CD14-positive monocyte (primary cell): ENCODE results near the gene EPS15. TPM values are rescaled to one million over a fixed set of nuclear protein-coding genes. Genes with fewer than 3 reads are reported as not detected.

ENCODE experiments used
- DNase-seq, 3 donors: peaks; one replicate each; pipeline ENCODE4 v3.0.0-alpha.2; 2011 to 2022
- H2AFZ ChIP-seq: 2 replicates; pipeline ENCODE4 v1.6.0; 2012; ENCODE audit warnings: mild to moderate bottlenecking, low read depth, low read length, inconsistent platforms; ENCODE audit not compliant: insufficient read depth, poor library complexity, severe bottlenecking
- H3K27ac ChIP-seq, 2 donors: 1 replicate in 1 of 2; 2 replicates in 1 of 2; pipeline ENCODE4 v1.5.1; 2012 to 2013; ENCODE audit warnings: low read length in 2 of 2, control low read depth in 1 of 2, inconsistent platforms in 1 of 2, low read depth in 1 of 2, mild to moderate bottlenecking in 1 of 2
- H3K27me3 ChIP-seq, 2 donors: one replicate each; pipeline versions ENCODE4 v1.6.0 to v1.6.1; 2011 to 2013; ENCODE audit warnings: low read length in 2 of 2; ENCODE audit not compliant: control insufficient read depth in 2 of 2, insufficient read depth in 2 of 2
- H3K36me3 ChIP-seq, 2 donors: replicated peaks in 1 of 2; 1 replicate in 1 of 2; 2 replicates in 1 of 2; pipeline versions ENCODE4 v1.5.1 to v1.6.1; 2012 to 2013; ENCODE audit warnings: low read length in 2 of 2, control low read depth in 1 of 2, inconsistent platforms in 1 of 2, mild to moderate bottlenecking in 1 of 2; ENCODE audit not compliant: insufficient read depth in 2 of 2, control insufficient read depth in 1 of 2
- H3K4me1 ChIP-seq, 2 donors: 1 replicate in 1 of 2; 2 replicates in 1 of 2; pipeline versions ENCODE4 v1.5.1 to v1.6.1; 2012 to 2013; ENCODE audit warnings: low read length in 2 of 2, control low read depth in 1 of 2, inconsistent platforms in 1 of 2, mild to moderate bottlenecking in 1 of 2, moderate library complexity in 1 of 2; ENCODE audit not compliant: insufficient read depth in 2 of 2, control insufficient read depth in 1 of 2
- H3K4me2 ChIP-seq: replicated peaks from 2 replicates; pipeline ENCODE3; 2012; ENCODE audit warnings: low read length, moderate library complexity, mild to moderate bottlenecking; ENCODE audit not compliant: poor library complexity, severe bottlenecking; ENCODE audit errors: extremely low read depth
- H3K4me3 ChIP-seq, 3 experiments: fragments of 200-600 bp in 1 of 3; sonication (generic) in 1 of 3; replicated peaks in 1 of 3; 1 replicate in 2 of 3; 2 replicates in 1 of 3; pipeline ENCODE4 v1.5.1; 2011 to 2013; ENCODE audit warnings: low read length in 3 of 3, mild to moderate bottlenecking in 3 of 3, control low read depth in 2 of 3, low read depth in 2 of 3, inconsistent platforms in 1 of 3, moderate library complexity in 1 of 3
- H3K79me2 ChIP-seq: 2 replicates; pipeline ENCODE4 v1.6.0; 2012; ENCODE audit warnings: mild to moderate bottlenecking, control low read depth, inconsistent platforms, low read length, moderate library complexity; ENCODE audit not compliant: insufficient read depth
- H3K9ac ChIP-seq: 2 replicates; pipeline ENCODE4 v1.6.0; 2017; ENCODE audit warnings: low read length, mild to moderate bottlenecking; ENCODE audit not compliant: insufficient read depth, poor library complexity, severe bottlenecking
- H3K9me3 ChIP-seq, 2 donors: replicated peaks in 1 of 2; 1 replicate in 1 of 2; 2 replicates in 1 of 2; pipeline versions ENCODE4 v1.5.1 to v1.6.1; 2012 to 2013; ENCODE audit warnings: low read length in 2 of 2, control low read depth in 1 of 2; ENCODE audit not compliant: control insufficient read depth in 1 of 2, insufficient read depth in 1 of 2
- H4K20me1 ChIP-seq: 2 replicates; pipeline ENCODE4 v1.6.0; 2012; ENCODE audit warnings: mild to moderate bottlenecking, low read length, control low read depth, moderate library complexity; ENCODE audit not compliant: insufficient read depth
- H3K27ac Mint-ChIP-seq, 7 donors: one replicate each; pipeline ENCODE4 v1.8.0; 2020; ENCODE audit warnings: mild to moderate bottlenecking in 7 of 7, mixed read lengths in 7 of 7, moderate library complexity in 6 of 7, inconsistent platforms in 2 of 7
- H3K27me3 Mint-ChIP-seq, 3 donors: one replicate each; pipeline ENCODE4 v1.8.0; 2021 to 2022; ENCODE audit warnings: low read depth in 3 of 3, mild to moderate bottlenecking in 3 of 3, mixed read lengths in 3 of 3, moderate library complexity in 3 of 3, inconsistent platforms in 1 of 3
- H3K36me3 Mint-ChIP-seq, 2 donors: one replicate each; pipeline ENCODE4 v1.8.0; 2020; ENCODE audit warnings: mixed read lengths in 2 of 2, inconsistent platforms in 1 of 2, mild to moderate bottlenecking in 1 of 2
- H3K4me1 Mint-ChIP-seq: one replicate; pipeline ENCODE4 v1.8.0; 2020; ENCODE audit warnings: mild to moderate bottlenecking, mixed read lengths
- H3K4me3 Mint-ChIP-seq, 2 donors: one replicate each; pipeline ENCODE4 v1.8.0; 2020; ENCODE audit warnings: mild to moderate bottlenecking in 2 of 2, mixed read lengths in 2 of 2, moderate library complexity in 1 of 2
- H3K9me3 Mint-ChIP-seq, 7 donors: one replicate each; pipeline ENCODE4 v1.8.0; 2020 to 2022; ENCODE audit warnings: mixed read lengths in 7 of 7, mild to moderate bottlenecking in 6 of 7, moderate library complexity in 6 of 7, inconsistent platforms in 2 of 7
- WGBS: methylation state at CpG from one replicate; pipeline ENCODE4 v1.1.5; 2013; ENCODE audit warnings: missing lambda C conversion rate; ENCODE audit not compliant: insufficient coverage; 5-methylcytosine and 5-hydroxymethylcytosine counted together
- intact Hi-C, 2 donors: fragments of 100-400 bp; cut with micrococcal nuclease; formaldehyde crosslinking; loops; one replicate each; pipeline versions ENCODE4 v1.15.0 to v1.15.1; 2023
- polyA plus RNA-seq, 3 donors: library from polyadenylated mRNA; depleted of rRNA in 1 of 3; unstranded in 2 of 3; stranded (reverse) in 1 of 3; fragments of 300-500 nt in 2 of 3; fragments of >200 nt in 1 of 3; fragmentation: Illumina TruSeq in 2 of 3; gene quantifications; 1 replicate in 2 of 3; 2 replicates in 1 of 3; pipeline ENCODE4 v1.2.3, GENCODE V29; 2012 to 2021
- TF ChIP-seq, protein P1 (sequence below): fragments of 200-600 bp; IDR thresholded peaks from one replicate; pipeline ENCODE4 v1.8.0; 2022; ENCODE audit warnings: antibody characterized with exemption, mild to moderate bottlenecking

EPS15 gene
- polyA plus RNA-seq, 3 donors, result 26.7 to 53.6 (median 36.4) TPM

DNA sequence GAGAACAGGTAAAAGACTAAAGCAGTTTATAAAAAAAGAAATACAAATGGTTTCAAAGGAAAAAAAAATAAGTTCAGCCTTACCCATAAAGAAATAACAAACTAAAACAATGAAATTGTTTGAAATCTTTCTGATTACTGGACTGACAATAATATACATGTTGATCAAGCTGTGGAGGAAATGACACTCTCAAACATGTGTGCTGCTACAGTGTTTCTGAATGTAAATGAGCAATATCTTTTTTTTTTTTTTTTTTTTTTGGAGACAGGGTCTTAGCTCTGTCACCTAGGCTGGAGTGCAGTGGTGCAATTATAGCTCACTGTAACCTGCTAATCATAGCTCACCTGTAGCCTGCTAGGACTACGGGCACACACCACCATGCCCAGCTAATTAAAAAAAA lies 6.5 kb downstream of the EPS15 start:
- Histone ChIP-seq H3K79me2 (peaks cover 100% of the 10 kb centered on the region), H3K27me3 (no peaks in the 10 kb centered on the region), H3K4me2 (no peak overlapping the region), H4K20me1 (peaks cover 97% of the 10 kb centered on the region), H3K4me1 (peaks cover 18 to 49% of the 10 kb centered on the region in 2 donors), H2AFZ (no peak overlapping the region), H3K9ac (no peak overlapping the region), H3K36me3 (peaks cover under 1 to 1% of the 10 kb centered on the region in 2 donors), H3K27ac (peak overlapping the region in 1 of 2 donors; percentile 17), H3K9me3 (no peaks in the 10 kb centered on the region), H3K4me3 (no peak overlapping the region)
- Mint-ChIP-seq H3K4me1 (peaks cover 55% of the 10 kb centered on the region), H3K36me3 (peaks cover 3 to 6% of the 10 kb centered on the region in 2 donors), H3K27ac (peak overlapping the region in 1 of 7 donors; percentile 46), H3K9me3 (no peaks in the 10 kb centered on the region), H3K27me3 (no peaks in the 10 kb centered on the region), H3K4me3 (no peak overlapping the region)
- DNase-seq, result no peak
- WGBS, result 100% methylated on average over 1 of the region's 1 CpG
- intact Hi-C loops, result loop anchor here in 1 of 2 donors (10.0 kb wide), 1 partner anchor 548 kb away; the partner anchor contains the start of gene FAF1
- TF ChIP-seq, protein P1, sequence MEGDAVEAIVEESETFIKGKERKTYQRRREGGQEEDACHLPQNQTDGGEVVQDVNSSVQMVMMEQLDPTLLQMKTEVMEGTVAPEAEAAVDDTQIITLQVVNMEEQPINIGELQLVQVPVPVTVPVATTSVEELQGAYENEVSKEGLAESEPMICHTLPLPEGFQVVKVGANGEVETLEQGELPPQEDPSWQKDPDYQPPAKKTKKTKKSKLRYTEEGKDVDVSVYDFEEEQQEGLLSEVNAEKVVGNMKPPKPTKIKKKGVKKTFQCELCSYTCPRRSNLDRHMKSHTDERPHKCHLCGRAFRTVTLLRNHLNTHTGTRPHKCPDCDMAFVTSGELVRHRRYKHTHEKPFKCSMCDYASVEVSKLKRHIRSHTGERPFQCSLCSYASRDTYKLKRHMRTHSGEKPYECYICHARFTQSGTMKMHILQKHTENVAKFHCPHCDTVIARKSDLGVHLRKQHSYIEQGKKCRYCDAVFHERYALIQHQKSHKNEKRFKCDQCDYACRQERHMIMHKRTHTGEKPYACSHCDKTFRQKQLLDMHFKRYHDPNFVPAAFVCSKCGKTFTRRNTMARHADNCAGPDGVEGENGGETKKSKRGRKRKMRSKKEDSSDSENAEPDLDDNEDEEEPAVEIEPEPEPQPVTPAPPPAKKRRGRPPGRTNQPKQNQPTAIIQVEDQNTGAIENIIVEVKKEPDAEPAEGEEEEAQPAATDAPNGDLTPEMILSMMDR, result no peak

DNA sequence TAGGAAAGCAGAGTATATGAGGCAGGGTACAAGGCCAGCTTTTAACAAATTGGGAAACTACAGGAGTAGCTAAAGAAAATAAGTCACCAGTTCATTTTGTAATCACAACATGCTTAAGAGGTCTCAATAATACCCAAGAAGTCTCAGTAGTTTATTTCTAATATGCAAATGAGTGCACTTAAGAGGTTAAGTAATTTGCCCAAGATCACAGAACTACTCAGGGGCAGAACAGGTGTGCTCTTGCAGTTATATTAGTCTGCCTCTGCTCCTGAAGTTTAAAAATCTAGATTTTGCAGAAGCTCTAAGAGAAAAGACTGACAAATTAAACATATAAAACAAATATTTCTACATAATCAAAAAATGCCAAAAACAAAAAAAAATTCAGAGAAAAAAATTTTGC lies 6.9 kb downstream of the EPS15 start:
- H3K27ac Mint-ChIP-seq, result peak overlapping the region in 1 of 7 donors; percentile 46
- Histone ChIP-seq H3K36me3 (peaks cover 4 to 5% of the 10 kb centered on the region in 2 donors), H3K9ac (no peak overlapping the region), H3K79me2 (peaks cover 100% of the 10 kb centered on the region), H3K4me3 (no peak overlapping the region), H3K4me1 (peaks cover 14 to 44% of the 10 kb centered on the region in 2 donors), H3K27ac (peak overlapping the region in 1 of 2 donors; percentile 17), H3K4me2 (no peak overlapping the region), H2AFZ (no peak overlapping the region), H3K27me3 (no peaks in the 10 kb centered on the region), H3K9me3 (no peaks in the 10 kb centered on the region), H4K20me1 (peaks cover 98% of the 10 kb centered on the region)
- no peaks in the 10 kb centered on the region for H3K9me3 Mint-ChIP-seq
- H3K4me1 Mint-ChIP-seq, result peaks cover 52% of the 10 kb centered on the region
- no peak for DNase-seq
- intact Hi-C loops, result loop anchor here in 1 of 2 donors (10.0 kb wide), 1 partner anchor 547 kb away; the partner anchor contains the start of gene FAF1
- no peaks in the 10 kb centered on the region for H3K27me3 Mint-ChIP-seq
- peaks cover 7 to 11% of the 10 kb centered on the region in 2 donors for H3K36me3 Mint-ChIP-seq
- no peak overlapping the region for H3K4me3 Mint-ChIP-seq
- TF ChIP-seq, protein P1, result no peak
